HEK293T (cell line): Measurements from ENCODE around the gene NACA.

ENCODE experiments used
- ARNT ChIP-seq: fragments of 450-650 bp; IDR thresholded peaks from 2 replicates; pipeline ENCODE4 v1.6.1; 2017; ENCODE audit warnings: mild to moderate bottlenecking
- BHLHE40 ChIP-seq: fragments of 450-650 bp; IDR thresholded peaks from 2 replicates; pipeline ENCODE4 v1.6.1; 2016; ENCODE audit warnings: mild to moderate bottlenecking, moderate library complexity, borderline replicate concordance
- CTBP1 ChIP-seq: fragments of 450-650 bp; IDR thresholded peaks from 2 replicates; pipeline ENCODE4 v1.6.1; 2016; ENCODE audit warnings: borderline replicate concordance
- ELF4 ChIP-seq: fragments of 450-650 bp; IDR thresholded peaks from 2 replicates; pipeline ENCODE4 v1.6.1; 2017; ENCODE audit warnings: antibody characterized with exemption
- FOXM1 ChIP-seq: fragments of 450-650 bp; IDR thresholded peaks from 2 replicates; pipeline ENCODE4 v1.6.1; 2017; ENCODE audit warnings: mild to moderate bottlenecking, borderline replicate concordance
- L3MBTL2 ChIP-seq: fragments of 450-650 bp; conservative IDR thresholded peaks from 2 replicates; pipeline ENCODE4 v1.6.1; 2016; ENCODE audit warnings: mild to moderate bottlenecking
- SP1 ChIP-seq: fragments of 450-650 bp; IDR thresholded peaks from 2 replicates; pipeline ENCODE4 v1.6.1; 2017
- SUZ12 ChIP-seq: fragments of 450-650 bp; IDR thresholded peaks from 2 replicates; pipeline ENCODE4 v1.6.1; 2016; ENCODE audit warnings: mild to moderate bottlenecking
- TARDBP ChIP-seq: fragments of 450-650 bp; IDR thresholded peaks from 2 replicates; pipeline ENCODE4 v1.6.1; 2016
- ZNF384 ChIP-seq: fragments of 450-650 bp; IDR thresholded peaks from 2 replicates; pipeline ENCODE4 v1.6.1; 2016

GRCh38 chr12:56751712-56752598, 26.9 kb upstream of the NACA start, which contains the start of gene PRIM1:
- TF ChIP-seq TARDBP (no peak), SUZ12 (no peak), ELF4 (no peak; the same call in 1 of the 2 replicates), BHLHE40 (no peak), CTBP1 (no peak), ARNT (no peak), ZNF384 (peak; percentile 84), FOXM1 (no peak), SP1 (no peak), L3MBTL2 (peak; percentile 97)
